ENCODE measurements around the gene FYB1. TPM values are rescaled to one million over a fixed set of nuclear protein-coding genes. Genes with fewer than 3 reads are reported as not detected.

Gene FYB1
- total and polyA plus RNA-seq, 11 donors = 0.82 to 67.2 (median 2.8) TPM

DNA sequence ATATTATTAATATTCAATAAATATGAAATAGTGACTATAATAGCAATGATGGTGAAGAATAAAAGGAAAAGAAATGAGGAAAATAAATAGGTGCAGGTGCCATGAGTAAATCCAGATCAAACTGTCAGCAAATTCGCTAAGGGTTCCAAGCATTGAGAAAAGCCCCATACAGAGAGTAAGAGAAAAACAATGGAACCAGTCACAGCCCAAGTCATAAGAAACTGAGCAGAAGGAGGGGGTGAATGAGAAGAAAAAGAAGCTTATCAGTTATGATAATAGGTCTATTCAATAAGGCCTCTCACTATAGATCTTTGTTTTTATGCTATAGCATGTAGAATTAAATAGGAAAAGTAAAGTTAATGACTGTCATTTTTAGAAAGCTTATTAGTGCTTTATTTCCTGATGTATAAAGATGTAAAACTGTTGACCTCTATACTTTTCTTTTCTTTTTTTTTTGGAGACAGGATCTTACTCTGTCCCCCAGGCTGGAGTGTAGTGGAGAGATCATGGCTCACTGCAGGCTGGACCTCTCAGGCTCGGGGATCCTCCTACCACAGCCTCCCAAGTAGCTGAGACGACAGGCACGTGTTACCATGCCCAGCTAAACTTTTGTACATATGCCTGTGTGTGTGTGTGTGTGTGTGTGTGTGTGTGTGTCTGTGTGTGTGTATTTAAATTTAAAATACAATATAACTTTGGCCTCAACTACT lies 72.4 kb downstream of the FYB1 start:
- TF ChIP-seq POLR2A (IDR thresholded peaks at IDR 0.05) = no peak
- TF ChIP-seq, protein P1, sequence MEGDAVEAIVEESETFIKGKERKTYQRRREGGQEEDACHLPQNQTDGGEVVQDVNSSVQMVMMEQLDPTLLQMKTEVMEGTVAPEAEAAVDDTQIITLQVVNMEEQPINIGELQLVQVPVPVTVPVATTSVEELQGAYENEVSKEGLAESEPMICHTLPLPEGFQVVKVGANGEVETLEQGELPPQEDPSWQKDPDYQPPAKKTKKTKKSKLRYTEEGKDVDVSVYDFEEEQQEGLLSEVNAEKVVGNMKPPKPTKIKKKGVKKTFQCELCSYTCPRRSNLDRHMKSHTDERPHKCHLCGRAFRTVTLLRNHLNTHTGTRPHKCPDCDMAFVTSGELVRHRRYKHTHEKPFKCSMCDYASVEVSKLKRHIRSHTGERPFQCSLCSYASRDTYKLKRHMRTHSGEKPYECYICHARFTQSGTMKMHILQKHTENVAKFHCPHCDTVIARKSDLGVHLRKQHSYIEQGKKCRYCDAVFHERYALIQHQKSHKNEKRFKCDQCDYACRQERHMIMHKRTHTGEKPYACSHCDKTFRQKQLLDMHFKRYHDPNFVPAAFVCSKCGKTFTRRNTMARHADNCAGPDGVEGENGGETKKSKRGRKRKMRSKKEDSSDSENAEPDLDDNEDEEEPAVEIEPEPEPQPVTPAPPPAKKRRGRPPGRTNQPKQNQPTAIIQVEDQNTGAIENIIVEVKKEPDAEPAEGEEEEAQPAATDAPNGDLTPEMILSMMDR (IDR thresholded peaks at IDR 0.05) = no peak
- DNase-seq = no peak
- WGBS, 4 donors = 84 to 89% (median 86%) methylated on average over 4 of the region's 4 CpGs
- no peaks in the 10 kb centered on the region for H3K27me3 ChIP-seq
- H3K4me1 ChIP-seq = peaks cover 0 to 51% (median 0%) of the 10 kb centered on the region in 12 donors
- peaks cover 0 to 14% (median 0%) of the 10 kb centered on the region in 9 donors for H3K36me3 ChIP-seq
- no peak for ATAC-seq
- H3K9me3 ChIP-seq = no peaks in the 10 kb centered on the region
- no peak overlapping the region for H3K27ac ChIP-seq
- no peak overlapping the region for H3K4me3 ChIP-seq
- intact Hi-C loops (cut with DNase I) = no loop called here

DNA sequence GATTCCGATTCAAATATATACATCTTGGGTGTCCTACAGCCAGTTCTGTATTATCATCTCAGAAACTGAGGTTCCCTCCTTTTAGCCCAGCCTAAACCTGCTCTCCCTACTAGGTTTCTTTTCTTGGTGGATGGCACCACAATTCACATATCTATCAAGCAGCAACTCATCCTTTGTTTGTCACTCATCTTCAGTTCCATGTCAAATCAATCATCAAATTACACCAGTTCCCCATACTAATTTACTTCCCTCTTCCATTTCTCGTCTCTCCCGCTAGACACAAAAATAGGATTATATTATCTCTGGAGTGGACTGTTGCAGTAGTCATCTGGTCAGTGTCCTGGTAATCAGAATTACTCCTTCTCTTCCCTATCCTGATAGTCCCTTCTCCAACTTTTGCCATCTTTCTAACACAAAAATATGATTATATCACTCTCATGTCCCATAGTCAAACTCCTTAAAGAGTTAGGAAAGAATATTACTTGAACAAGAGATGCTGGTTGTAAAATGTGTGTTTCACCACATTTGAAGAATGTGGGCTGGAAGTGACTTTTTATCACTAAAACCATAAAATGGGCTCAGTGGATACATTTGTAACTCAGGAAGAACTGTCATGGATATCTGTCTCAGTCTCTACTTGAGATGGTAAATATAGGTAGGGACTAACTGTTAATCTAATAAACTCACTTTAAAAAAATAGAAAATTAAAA lies 76.1 kb downstream of the FYB1 start:
- Histone ChIP-seq H3K27ac (no peak overlapping the region), H3K9me3 (no peaks in the 10 kb centered on the region), H3K4me3 (no peak overlapping the region), H3K4me1 (peaks cover 0 to 15% (median 0%) of the 10 kb centered on the region in 12 donors), H3K27me3 (no peaks in the 10 kb centered on the region), H3K36me3 (peaks cover 0 to 32% (median 0%) of the 10 kb centered on the region in 9 donors)
- 79 to 88% (median 83%) methylated on average over 3 of the region's 3 CpGs for WGBS, 4 donors
- no peak for TF ChIP-seq POLR2A (IDR thresholded peaks at IDR 0.05)
- TF ChIP-seq, protein P1 (IDR thresholded peaks at IDR 0.05) = no peak
- intact Hi-C loops (cut with DNase I) = no loop called here
- no peak for ATAC-seq
- no peak for DNase-seq

DNA sequence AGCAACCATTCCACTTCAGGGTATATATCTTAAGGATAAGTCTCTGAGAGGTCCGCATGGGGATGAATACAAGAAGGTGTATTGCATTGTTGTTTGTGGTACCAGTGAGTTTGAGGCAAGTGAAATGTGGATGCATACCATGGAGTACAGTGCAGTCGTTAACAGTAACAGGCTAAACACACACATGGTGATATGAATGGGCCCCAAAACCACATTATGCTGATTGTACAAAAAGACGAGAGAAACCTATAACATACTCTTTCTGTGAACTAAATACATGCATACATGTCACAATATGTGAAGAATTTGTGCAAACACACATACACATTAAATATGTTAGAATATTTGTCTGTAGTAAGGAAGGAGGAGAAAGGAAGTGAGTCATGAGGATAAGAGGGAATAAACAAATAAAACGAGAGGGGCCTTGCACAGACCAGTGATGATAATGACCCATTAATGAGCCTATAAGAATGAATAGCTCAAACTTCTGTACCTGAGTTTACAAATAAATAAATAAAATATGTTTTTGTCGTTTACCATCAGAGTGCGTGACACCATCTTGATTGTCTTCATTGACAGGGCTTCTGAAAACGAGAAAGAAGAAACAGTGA lies 78.7 kb downstream of the FYB1 start:
- H3K36me3 ChIP-seq = peaks cover 0 to 51% (median 0%) of the 10 kb centered on the region in 9 donors
- WGBS, 4 donors = 84 to 89% (median 86%) methylated on average over 7 of the region's 7 CpGs
- H3K27me3 ChIP-seq = no peaks in the 10 kb centered on the region
- TF ChIP-seq, protein P1 (IDR thresholded peaks at IDR 0.05) = no peak
- no peak for TF ChIP-seq POLR2A (IDR thresholded peaks at IDR 0.05)
- H3K4me1 ChIP-seq = peaks cover 0 to 12% (median 0%) of the 10 kb centered on the region in 12 donors
- no peak overlapping the region for H3K27ac ChIP-seq
- DNase-seq = no peak
- H3K9me3 ChIP-seq = no peaks in the 10 kb centered on the region
- no peak for ATAC-seq
- intact Hi-C loops (cut with DNase I) = no loop called here
- no peak overlapping the region for H3K4me3 ChIP-seq

DNA sequence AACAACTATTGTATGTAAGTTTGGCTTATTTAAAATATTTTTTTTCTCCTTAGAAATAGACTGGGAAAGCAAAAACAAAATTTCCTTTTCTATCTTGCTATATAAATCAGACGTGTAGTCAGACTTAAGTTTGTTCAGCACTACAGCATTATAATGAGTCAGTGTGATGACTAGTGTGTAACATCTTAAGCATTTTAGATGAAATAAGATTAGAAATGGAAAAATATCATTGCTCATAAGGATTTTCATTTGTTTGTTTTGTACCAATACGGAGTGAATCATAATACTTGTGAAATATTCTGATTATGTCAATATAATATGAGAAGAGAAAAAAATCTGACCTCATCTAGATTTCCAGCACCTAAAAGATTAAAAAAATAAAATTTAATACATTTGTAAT lies 80.5 kb downstream of the FYB1 start:
- no peak for DNase-seq
- Histone ChIP-seq H3K9me3 (no peaks in the 10 kb centered on the region), H3K4me1 (peaks cover 0 to 12% (median 0%) of the 10 kb centered on the region in 12 donors), H3K4me3 (no peak overlapping the region), H3K27me3 (no peaks in the 10 kb centered on the region), H3K27ac (no peak overlapping the region), H3K36me3 (peaks cover 0 to 69% (median 0%) of the 10 kb centered on the region in 9 donors)
- intact Hi-C loops (cut with DNase I) = no loop called here
- TF ChIP-seq, protein P1 (IDR thresholded peaks at IDR 0.05) = no peak
- TF ChIP-seq POLR2A (IDR thresholded peaks at IDR 0.05) = no peak
- WGBS, 4 donors = 71 to 73% (median 72%) methylated on average over 2 of the region's 2 CpGs
- ATAC-seq = no peak

All from heart left ventricle (tissue), 16 donors.